SU-DHL-6 (cell line): ENCODE data around the gene NTPCR.

Experiments
- CTCF ChIP-seq: fragments of 200-600 bp; sonication (generic); IDR thresholded peaks from one replicate; pipeline ENCODE4 v1.5.1; 2017; ENCODE audit warnings: antibody characterized with exemption, mild to moderate bottlenecking, low read length, moderate library complexity; ENCODE audit not compliant: insufficient read depth, poor library complexity, severe bottlenecking
- EZH2phosphoT487 ChIP-seq: fragments of 200-600 bp; sonication (generic), shearing (Covaris generic); conservative IDR thresholded peaks from 2 replicates; pipeline ENCODE4 v1.6.1; 2018; ENCODE audit warnings: mild to moderate bottlenecking, antibody characterized with exemption, low read length, moderate library complexity, mixed read lengths

- no peak for TF ChIP-seq CTCF
- no peak for TF ChIP-seq EZH2phosphoT487
Measured at GRCh38 chr1:233004451-233004850, 54.0 kb downstream of the NTPCR start.
